Measurements from ENCODE around the gene MOB4. TPM values are rescaled to one million over a fixed set of nuclear protein-coding genes. Genes with fewer than 3 reads are reported as not detected.
"Not testable (repeated sequence)": the region's sequence is repeated elsewhere in the genome, so short reads cannot be mapped to it uniquely, and the experiment has no call there.

MOB4 gene
- total RNA-seq (2014; rRNA removed; shearing (Covaris generic)): 22.6 and 34.1 TPM in 2 replicates

DNA sequence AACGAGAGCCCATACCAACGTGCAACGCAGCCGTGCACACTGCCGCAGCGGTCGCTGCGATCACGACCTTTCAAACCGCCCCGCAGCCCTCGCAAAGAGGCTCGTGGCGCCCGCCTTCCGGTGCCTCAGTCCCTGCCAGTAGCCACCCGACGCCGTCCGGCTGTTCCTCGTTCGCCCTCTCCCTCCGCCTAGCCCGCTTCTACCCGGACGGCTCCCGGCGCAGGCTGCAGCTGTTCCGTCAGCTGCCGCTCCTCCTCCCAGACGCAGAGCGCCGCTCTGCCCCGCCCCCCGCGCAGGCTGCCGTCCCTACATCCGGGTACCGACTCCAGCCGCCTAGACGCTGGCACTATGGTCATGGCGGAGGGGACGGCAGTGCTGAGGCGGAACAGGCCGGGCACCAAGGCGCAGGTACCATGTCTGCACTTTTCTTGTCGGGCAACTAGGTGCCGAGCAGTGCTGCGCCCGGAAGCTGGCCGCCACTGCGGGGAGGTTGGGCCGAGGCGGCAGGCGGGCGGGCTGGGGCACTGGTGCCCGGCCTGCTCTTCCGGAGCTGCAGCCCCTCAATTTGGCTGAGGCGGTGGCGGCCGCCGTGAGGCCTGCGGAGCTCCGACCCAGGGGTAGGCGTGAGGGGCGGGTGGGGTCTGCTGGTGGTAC, at the start of gene MOB4:
MOB4 (plus strand) TSS at position 328 of the 654 bp plus-strand sequence; CDS start at position 349, 21 bp downstream.
- in situ Hi-C loops (cut with HindIII; ENCODE audit: low sequenced_read_pairs): no loop called here
- DNase-seq (ENCODE audit: low spot score): peak; percentile 92

DNA sequence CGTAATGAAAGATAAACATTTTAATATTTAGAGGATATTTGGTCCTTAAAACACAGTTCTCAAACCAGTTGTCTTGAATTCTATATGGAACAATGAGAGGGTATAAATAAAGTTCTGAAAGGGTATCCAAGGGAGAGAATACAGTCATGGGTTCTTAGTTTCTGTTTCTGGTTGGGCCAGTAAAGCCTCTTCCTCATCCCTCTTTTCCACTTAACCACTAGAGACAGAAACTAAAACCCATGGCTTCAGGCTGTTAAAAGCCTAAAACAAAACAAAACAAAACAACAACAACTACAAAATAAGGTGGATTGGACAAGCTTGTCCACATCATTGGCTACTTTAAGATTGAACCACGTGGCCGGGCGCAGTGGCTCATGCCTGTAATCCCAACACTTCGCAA, 43.7 kb upstream of the MOB4 start:
- in situ Hi-C loops (cut with HindIII; ENCODE audit: low sequenced_read_pairs): no loop called here
- no peak for DNase-seq (ENCODE audit: low spot score)

DNA sequence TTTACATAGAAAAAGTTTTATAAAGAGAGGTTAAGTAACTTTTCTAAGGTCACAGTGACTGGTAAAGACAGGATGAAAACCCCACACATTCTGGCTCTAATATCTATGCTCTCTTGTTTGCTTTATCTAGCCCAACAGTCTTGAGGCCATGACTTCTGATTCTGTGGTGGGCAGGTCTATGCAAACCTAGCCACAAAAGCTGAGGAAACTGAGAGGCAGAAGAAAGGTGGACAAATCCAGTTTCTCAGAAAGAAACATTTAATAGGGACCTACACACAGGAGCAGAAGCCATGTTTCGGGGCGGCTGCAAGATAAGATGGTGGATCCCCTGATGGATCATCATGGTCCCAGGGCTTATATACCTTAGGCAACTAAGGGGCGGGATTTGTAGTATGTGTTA, 38.1 kb upstream of the MOB4 start:
- DNase-seq (ENCODE audit: low spot score): no peak
- in situ Hi-C loops (cut with HindIII; ENCODE audit: low sequenced_read_pairs): no loop called here

DNA sequence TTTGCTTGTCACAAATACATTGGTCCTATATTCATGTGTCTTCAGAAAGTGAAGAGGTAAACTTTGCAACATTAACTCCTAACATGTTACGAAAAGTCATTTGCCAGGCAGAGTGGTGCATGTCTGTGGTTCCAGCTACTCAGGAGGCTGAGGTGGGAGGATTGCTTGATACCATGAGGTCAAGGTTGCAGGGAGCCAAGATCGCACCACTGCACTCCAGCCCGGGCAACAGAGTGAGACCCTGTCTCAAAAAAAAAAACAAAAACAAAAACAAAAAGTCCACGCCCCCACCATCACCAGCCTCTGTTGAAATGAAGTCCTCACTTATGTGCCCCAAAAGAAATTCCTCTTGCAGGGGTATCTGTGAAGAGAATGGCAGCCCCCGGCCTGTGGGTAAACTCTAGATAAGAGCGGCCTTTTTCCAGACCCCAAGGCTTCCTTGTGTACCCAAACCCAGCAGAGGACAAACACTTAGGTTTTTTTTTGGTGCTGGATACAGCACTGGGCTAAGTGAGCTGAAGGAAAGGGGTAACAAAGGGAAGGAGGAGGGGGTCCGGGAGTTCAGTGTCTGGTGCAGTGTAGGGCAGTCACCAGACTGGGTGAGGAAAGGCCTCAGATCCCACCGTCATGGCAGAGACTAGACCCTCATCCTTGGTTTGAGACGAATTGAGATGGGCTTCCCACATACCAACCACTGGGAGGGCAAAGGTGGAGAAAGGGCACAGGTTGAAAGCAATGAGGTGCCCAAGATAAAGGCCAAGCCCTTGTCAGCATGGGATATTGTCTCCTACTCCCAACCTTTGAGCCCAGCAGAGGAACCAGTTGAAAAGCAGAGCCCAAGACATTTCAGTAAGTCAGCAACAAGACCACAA, 35.5 kb upstream of the MOB4 start:
- in situ Hi-C loops (cut with HindIII; ENCODE audit: low sequenced_read_pairs): no loop called here
- no peak for DNase-seq (ENCODE audit: low spot score)

DNA sequence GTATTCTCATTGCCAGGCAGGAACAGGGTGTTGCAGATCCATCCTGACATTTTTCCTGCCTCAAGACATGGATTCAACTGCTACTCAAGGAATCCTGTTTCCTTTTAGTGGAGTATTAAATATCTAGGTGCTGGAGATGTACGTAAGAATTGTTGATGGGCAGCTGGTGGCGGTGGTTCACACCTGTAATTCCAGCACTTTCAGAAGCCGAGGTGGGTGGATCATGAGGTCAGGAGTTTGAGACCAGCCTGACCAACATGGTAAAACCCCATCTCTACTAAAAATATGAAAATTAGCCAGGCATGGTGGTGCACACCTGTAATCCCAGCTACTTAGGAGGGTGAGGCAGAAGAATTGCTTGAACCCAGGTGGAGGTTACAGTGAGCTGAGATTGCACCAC, 31.6 kb upstream of the MOB4 start:
- DNase-seq (ENCODE audit: low spot score); in situ Hi-C loops (cut with HindIII; ENCODE audit: low sequenced_read_pairs): not testable (repeated sequence)

DNA sequence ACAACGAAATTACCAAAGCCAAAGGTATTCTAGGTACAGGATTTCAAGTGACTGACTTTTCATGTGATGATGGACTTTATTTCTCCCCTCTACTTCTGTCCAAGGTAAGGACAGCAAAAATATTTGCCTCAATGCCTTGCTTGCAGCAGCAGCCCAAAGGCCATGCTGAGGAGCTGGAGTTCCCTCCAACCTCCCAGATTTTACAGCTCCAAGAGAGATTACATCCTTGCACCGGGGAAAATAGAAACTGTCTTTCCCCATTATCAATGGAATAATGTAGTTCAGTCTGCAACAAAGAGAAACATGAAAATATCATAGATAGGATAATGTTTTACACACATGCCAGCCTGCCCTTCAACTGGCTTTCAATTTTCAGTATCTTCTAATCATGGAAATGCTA, 29.7 kb upstream of the MOB4 start:
- DNase-seq (ENCODE audit: low spot score): no peak
- in situ Hi-C loops (cut with HindIII; ENCODE audit: low sequenced_read_pairs): no loop called here

DNA sequence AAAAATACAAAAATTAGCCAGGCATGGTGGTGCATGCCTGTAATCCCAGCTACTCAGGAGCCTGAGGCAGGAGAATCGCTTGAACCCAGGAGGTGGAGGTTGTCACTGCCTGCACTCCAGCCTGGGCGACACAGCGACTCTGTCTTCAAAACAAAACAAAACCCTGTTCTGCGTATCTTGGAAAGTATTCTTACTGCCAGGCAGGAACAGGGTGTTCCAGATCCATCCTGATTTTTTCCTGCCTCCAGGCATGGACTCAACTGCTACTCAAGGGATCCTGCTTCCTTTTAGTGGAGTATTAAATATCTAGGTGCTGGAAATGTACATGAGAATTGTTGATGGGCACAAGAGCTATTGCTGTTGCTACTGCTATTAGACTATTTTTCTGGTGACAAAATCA, 28.5 kb upstream of the MOB4 start:
- in situ Hi-C loops (cut with HindIII; ENCODE audit: low sequenced_read_pairs): no loop called here

DNA sequence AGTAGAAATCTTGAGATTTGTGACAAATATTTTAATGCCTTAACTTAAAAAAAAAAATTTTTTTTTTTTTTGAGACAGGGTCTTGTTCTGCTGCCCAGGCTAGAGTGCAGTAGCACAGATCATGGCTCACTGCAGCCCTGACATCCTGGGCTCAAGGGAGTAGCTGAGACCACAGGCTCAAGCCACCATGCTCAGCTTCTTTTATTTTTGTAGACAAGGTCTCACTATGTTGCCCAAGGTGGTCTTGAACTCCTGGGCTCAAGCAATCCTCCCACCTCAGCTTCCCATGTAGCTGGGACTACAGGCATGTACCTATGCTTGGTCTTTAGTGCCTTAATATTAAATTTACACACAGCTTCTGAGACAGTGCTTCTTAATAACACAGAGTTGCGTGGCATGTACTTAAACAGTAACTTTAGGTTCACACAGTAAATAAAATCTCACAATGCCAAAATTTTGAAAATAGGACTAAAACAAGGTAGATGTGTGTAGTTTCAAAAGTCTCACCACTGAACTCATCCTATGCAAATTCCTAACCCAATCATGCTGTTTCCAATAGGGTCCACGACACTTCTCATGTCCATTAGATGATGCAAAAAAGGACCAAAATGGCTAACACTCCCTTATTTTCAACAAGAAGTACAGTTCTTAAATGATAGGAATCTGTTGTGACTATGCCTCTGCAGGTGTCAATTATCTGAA, 20.3 kb upstream of the MOB4 start:
- in situ Hi-C loops (cut with HindIII; ENCODE audit: low sequenced_read_pairs): no loop called here

More for the DNA sequence above, 28.5 kb upstream of the MOB4 start:
- no peak for DNase-seq (ENCODE audit: low spot score)

DNA sequence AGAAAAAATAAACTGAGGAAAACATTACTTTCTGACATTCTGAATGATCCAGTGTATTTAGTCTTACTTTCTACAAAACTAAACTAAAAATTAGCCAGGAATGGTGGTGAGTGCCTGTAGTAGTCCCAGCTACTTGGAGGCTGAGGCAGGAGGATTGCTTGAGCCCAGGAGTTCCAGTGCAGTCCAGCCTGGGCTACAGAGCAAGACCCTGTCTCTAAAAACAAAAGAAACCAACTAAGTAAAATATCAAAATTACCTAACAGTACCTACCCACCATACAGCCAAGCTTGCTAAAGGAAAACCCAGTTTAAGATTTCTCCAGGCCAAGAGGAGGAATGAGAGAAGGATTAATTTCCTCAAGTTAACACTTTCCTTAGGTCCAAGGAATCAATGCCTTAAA, 19.2 kb upstream of the MOB4 start:
- no peak for DNase-seq (ENCODE audit: low spot score)
- in situ Hi-C loops (cut with HindIII; ENCODE audit: low sequenced_read_pairs): no loop called here

More for the DNA sequence above, 20.3 kb upstream of the MOB4 start:
- DNase-seq (ENCODE audit: low spot score): no peak

DNA sequence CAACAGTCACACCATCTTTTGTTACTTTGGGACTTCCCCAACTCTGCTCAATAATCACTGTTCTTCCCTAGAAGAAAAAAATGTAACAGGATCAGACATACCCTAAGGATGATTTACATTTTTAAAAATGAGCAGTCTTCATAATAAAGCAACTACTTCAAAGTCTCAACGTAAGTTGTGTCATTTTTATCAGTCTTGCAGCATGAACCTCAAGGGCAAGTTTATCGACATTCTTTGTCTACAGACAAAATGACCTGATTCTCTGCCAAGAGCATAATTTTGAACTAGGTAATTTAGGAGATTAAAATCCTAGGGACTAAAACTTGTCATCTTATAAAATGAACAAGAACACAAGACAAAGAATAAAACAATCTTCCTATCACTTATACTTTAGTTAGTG, 18.5 kb upstream of the MOB4 start:
- in situ Hi-C loops (cut with HindIII; ENCODE audit: low sequenced_read_pairs): no loop called here
- no peak for DNase-seq (ENCODE audit: low spot score)

DNA sequence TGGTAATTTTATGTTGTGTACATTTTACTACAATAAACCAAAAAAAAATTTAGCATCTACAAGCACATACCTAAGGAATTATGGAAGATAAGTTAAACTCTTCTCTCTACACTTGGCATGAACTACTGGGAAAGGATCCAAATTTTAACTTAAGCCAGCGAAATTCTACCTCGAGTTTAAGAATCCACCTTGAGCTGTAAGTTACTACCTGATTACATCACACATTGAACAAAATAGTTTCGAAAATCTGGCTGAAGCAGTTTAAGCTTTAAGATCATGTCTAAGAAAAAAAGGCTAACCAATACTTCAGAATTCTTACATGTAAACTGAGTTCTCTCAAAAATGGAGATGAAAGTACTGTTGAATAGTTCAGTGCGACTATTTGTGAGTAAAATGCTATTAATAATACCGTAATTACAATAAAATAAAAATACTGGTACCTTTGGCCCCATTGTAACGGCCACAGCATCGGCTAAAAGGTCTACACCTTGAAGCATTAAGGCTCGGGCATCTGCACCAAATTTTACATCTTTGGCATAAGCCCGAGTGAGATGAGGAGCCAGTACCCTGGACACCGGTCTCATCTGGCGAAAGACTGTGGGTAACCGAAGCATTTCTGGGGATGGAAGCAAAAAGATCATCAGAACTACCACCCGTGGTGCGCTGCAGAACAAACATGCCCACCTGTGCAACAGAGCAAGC, 17.5 kb upstream of the MOB4 start:
- peak; percentile 34 for DNase-seq (ENCODE audit: low spot score)
- in situ Hi-C loops (cut with HindIII; ENCODE audit: low sequenced_read_pairs): no loop called here

DNA sequence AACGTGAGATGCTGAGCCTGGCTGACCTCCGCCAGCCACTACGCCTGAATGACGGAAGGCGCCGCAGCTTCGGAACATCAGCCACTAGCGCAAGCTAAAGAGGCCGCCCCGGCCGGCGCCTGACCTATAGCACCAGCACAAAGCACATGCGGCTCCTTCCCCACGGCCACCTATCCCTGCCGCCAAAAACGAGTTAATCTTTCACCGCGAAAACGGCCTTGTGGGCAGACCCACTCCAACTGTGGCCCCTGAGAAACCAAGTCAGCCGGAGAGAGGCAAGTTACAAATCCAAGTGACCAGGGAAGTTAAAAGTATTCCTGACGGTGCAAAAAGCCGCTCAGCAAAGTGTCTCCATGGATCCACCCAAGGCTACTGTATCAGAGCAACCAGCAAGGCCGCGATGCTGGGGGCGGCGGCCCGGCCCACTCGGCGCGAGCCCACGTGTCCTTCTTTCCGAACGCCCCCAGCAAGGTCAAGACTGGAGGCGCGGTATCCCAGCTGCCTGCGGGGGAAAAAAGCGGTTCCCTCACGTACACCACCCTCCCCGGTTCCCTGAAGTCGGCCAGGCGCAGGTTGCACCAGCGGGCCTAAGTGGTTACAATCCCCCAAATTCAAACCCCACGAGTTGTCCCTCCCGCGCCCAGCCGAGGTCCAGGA, 16.8 kb upstream of the MOB4 start:
- DNase-seq (ENCODE audit: low spot score): peak; percentile 29
- in situ Hi-C loops (cut with HindIII; ENCODE audit: low sequenced_read_pairs): no loop called here

DNA sequence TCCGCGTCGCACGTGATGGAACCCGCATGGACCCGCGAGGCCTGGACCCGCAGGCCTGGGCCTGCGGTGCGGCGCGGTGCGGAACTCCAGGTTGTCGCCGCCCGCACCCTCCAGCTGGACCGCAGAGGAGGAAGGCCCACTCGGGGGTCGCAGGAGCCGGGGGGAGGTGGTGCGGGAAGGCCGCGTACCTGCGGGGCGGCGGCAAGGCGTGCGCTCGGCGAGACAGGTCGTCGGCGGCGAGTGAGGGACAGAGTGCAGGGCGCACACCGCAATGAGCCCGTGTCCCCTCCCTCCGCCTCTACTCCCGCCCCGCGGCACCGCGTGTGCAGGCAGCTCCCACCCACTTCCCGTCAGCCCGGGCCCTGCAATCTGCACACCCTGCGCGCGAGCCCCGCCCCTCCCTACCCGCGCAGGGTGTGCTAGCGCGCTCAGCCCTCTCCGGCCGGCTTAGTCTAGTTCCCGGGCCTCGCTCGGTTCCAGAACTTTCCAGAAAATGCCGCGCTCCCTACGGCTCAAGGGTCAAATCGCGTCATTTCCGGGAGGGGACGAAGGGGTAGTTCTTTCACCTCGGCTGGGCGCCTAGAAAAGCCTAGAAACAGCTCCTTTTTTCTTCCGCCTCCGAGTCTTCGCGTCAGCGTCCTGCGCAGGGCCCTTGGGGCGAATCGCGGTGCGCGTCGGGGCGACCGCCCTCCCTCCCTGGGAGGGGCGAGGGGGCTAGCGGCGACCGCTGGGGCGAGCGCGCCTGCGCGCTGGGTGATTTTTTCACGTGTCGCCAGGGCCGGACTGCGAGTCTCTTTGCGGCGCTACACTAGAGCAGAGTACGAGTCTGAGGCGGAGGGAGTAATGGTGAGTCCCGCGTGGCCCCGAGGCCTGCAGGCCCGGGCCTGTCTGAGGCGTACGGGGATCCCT, 16.0 kb upstream of the MOB4 start, which contains the start of the genes HSPD1 and HSPE1:
HSPD1 (minus strand) TSS at position 247 of the 909 bp plus-strand sequence. CDS start 992 bp downstream, outside the sequence.
HSPE1 (plus strand) TSS at position 786 of the 909 bp plus-strand sequence; CDS start at position 844, 58 bp downstream.
- DNase-seq (ENCODE audit: low spot score): peak; percentile 97
- in situ Hi-C loops (cut with HindIII; ENCODE audit: low sequenced_read_pairs): no loop called here

DNA sequence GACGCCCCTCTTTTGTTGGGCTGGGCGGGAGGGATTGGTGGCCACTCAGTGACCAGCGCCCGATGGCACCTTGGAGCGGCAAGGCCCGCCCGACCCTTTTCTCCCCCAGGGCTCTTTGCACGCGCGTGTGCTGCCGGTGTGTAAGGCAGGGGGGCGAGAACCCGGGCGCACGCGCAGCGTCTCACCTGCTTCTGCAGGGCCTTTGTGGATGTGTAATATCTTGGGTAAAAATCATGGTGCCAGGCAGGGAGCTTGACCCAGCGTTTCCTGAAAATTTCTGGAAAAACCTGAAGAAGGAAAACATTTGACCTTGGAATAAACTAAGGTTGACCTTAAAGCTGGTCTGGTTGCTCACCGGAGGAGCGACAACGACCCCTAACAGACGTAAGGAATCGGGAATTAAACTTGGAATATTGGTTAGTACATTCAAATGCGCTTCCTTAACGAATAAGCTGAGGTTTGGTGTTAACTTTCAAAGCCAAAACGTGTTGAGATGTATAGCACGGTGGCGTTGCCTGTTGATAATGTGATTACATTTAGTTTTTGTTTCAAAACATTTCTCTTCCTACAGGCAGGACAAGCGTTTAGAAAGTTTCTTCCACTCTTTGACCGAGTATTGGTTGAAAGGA, 15.2 kb upstream of the MOB4 start:
- DNase-seq (ENCODE audit: low spot score): no peak
- in situ Hi-C loops (cut with HindIII; ENCODE audit: low sequenced_read_pairs): no loop called here

DNA sequence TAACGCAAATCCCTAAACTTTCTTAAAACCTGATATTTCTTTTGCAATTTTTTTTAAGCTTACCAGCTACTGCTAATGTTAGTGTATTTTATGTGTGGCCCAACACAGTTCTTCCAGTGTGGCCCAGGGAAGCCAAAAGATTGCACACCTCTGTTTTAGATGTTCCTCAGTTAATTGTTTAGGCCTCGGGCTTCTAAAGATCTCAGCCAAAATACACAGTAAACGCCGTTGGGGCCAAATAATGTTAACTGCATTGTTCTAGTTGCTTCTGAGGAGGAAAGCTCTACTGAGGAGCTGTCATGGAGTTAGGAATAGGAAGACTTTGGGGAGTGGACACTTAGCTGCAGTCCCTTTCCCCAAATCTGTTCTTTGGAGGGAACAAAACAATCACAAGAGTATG, 13.7 kb upstream of the MOB4 start:
- DNase-seq (ENCODE audit: low spot score): no peak
- in situ Hi-C loops (cut with HindIII; ENCODE audit: low sequenced_read_pairs): no loop called here

DNA sequence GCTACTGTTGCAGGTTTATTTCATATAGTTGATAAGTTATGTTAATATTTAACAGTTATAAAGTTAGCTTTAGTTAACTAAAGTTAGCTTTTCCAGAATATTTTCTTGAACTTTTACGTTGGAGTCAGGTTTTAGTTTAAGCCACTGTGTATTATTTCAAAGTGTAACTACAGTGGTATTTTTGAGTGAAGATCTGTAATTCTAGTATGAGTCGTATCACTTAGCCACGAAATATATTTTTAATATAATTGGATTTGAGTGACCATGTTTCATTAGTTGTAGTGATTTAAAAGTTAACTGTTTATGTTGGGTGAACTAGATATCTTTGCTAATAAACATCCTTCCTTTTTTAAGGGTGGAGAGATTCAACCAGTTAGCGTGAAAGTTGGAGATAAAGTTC, 13.2 kb upstream of the MOB4 start:
- DNase-seq (ENCODE audit: low spot score): no peak
- in situ Hi-C loops (cut with HindIII; ENCODE audit: low sequenced_read_pairs): no loop called here

DNA sequence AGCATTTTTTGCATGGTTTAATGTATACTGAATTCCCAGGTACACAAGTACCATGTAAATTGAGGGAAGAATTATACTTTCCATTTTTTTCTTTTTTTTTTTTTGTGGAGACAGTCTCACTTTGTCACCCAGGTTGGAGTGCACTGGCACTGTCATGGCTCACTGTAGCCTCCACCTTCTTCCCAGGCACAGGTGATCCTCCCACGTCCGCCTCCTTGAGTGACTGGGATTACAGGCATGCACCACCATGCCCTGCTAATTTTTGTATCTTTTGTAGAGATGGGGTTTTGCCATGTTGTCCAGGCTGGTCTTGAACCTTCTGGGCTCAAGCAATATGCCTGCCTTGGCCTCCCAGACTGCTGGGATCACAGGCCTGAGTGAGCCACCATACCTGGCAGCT, 11.9 kb upstream of the MOB4 start:
- DNase-seq (ENCODE audit: low spot score): no peak
- in situ Hi-C loops (cut with HindIII; ENCODE audit: low sequenced_read_pairs): no loop called here
